ENCODE results near the gene VAV3. TPM values are rescaled to one million over a fixed set of nuclear protein-coding genes. Genes with fewer than 3 reads are reported as not detected.

The VAV3 gene
- total RNA-seq, 2 experiments from 2014 or later: 1.3 to 1.9 TPM

DNA sequence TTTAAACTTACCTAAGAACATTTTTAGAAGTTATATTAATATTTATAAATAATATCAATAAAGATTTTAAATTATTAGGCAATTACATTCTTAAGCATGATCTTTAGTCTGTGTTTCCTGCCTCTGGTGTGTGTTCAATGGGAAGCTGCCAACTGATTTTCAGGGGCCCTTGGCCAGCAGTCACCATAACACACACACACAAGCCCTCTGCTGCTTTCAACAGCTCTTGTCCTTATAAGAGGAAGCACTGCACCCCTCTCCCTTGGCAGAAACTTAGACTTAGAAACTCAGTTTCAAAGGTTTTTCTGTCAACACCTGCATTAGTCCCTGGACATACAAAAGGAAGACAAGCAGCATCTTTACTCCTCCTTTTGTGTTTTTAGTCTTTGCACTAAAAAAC lies 81.4 kb downstream of the VAV3 start:
- CTCF ChIA-PET: interaction anchor here (0.6 to 1.0 kb wide), 3 partner anchors 22 to 219 kb away, joined by 3 read pairs; no protein-coding TSS in a partner anchor
- POLR2A ChIA-PET: no interaction called here
- peaks cover 3% of the 10 kb centered on the region for H3K9me3 Mint-ChIP-seq (ENCODE audit: low read depth)

GRCh38 chr1:107879927-107880326 lies 85.1 kb downstream of the VAV3 start:
- Mint-ChIP-seq H3K27ac (no peak overlapping the region), H3K36me3 (ENCODE audit: low read depth) (peaks cover 2% of the 10 kb centered on the region), H3K4me3 (no peak overlapping the region), H3K27me3 (no peaks in the 10 kb centered on the region), H3K9me3 (ENCODE audit: low read depth) (peaks cover 3% of the 10 kb centered on the region), H3K4me1 (peaks cover 32% of the 10 kb centered on the region)
- intact Hi-C loops (cut with DNase I, micrococcal nuclease): loop anchor here (1.0 to 5.0 kb wide), 3 partner anchors 55 to 88 kb away; no protein-coding TSS in a partner anchor
- CTCF ChIA-PET: interaction anchor here (0.6 to 2.0 kb wide), 2 partner anchors 97 to 154 kb away, joined by 4 to 6 read pairs; no protein-coding TSS in a partner anchor
- POLR2A ChIA-PET: no interaction called here
- ATAC-seq (no peak), DNase-seq (no peak)

More for the DNA sequence above, 81.4 kb downstream of the VAV3 start:
- no peak for DNase-seq
- Mint-ChIP-seq H3K27me3 (no peaks in the 10 kb centered on the region), H3K36me3 (ENCODE audit: low read depth) (no peaks in the 10 kb centered on the region), H3K4me1 (peaks cover 13% of the 10 kb centered on the region), H3K27ac (no peak overlapping the region), H3K4me3 (no peak overlapping the region)
- intact Hi-C loops (cut with DNase I, micrococcal nuclease): loop anchor here in 1 of 2 experiments (5.0 kb wide), 1 partner anchor 91 kb away; no protein-coding TSS in a partner anchor
- no peak for ATAC-seq

DNA sequence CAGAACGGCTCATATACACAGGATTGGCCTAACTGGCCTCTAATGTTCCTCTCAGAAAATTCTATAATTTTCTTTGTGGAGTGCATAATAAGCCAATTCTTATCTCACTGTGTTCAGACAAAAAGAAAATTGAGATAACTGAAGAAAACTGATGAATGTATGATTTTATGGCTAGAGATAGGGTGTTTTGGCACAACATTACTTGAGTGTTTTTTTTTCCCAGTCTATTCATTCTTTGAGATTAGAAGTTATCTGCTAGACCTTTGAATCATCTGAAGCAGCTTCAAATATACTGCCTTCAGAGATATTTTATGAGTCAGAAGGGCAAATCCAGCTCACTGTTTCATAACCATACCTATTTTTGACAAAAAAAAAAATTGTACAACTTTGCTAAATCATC lies 85.6 kb downstream of the VAV3 start:
- CTCF ChIA-PET: interaction anchor here (1.1 to 2.0 kb wide), 2 partner anchors 93 to 97 kb away, joined by 3 to 6 read pairs; no protein-coding TSS in a partner anchor
- H3K4me1 Mint-ChIP-seq: peaks cover 32% of the 10 kb centered on the region
- H3K9me3 Mint-ChIP-seq (ENCODE audit: low read depth): peaks cover 3% of the 10 kb centered on the region
- DNase-seq (no peak), ATAC-seq (peak; percentile 80)
- H3K36me3 Mint-ChIP-seq (ENCODE audit: low read depth): peaks cover 2% of the 10 kb centered on the region
- H3K27me3 Mint-ChIP-seq: no peaks in the 10 kb centered on the region
- H3K27ac Mint-ChIP-seq: no peak overlapping the region
- H3K4me3 Mint-ChIP-seq: no peak overlapping the region
- POLR2A ChIA-PET: no interaction called here
- intact Hi-C loops (cut with DNase I, micrococcal nuclease): loop anchor here (1.0 kb wide), 2 partner anchors 56 to 58 kb away; no protein-coding TSS in a partner anchor

DNA sequence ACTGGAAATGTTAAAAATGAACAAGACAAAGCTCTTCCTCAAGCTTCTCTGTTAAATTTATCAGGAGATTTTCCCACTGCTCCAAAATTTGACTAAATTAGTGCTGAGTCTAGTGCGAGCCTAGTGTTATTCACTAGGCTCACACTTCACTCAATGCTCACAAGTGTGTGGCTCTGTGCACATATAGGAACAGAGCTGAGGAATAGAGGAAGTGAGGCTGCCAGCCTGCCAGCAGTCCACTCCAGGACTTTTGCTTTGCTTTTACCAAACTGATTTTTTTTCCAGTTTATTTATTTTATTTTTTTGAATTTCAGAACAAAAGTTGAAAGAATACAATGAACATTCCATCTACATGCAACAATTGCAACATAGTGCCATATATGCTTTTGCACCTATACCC lies 87.2 kb downstream of the VAV3 start:
- peaks cover 38% of the 10 kb centered on the region for H3K4me1 Mint-ChIP-seq
- POLR2A ChIA-PET: no interaction called here

GRCh38 chr1:107877092-107877491 lies 87.9 kb downstream of the VAV3 start:
- POLR2A ChIA-PET: no interaction called here
- intact Hi-C loops (cut with DNase I, micrococcal nuclease): no loop called here

More for the DNA sequence above, 87.2 kb downstream of the VAV3 start:
- intact Hi-C loops (cut with DNase I, micrococcal nuclease): no loop called here
- CTCF ChIA-PET: interaction anchor here (0.6 to 0.9 kb wide), 3 partner anchors 14 to 248 kb away, joined by 3 read pairs; no protein-coding TSS in a partner anchor
- no peak for DNase-seq
- Mint-ChIP-seq H3K36me3 (ENCODE audit: low read depth) (peaks cover 2% of the 10 kb centered on the region), H3K27me3 (no peaks in the 10 kb centered on the region), H3K4me3 (no peak overlapping the region), H3K27ac (no peak overlapping the region), H3K9me3 (ENCODE audit: low read depth) (peaks cover 3% of the 10 kb centered on the region)
- ATAC-seq: no peak

DNA sequence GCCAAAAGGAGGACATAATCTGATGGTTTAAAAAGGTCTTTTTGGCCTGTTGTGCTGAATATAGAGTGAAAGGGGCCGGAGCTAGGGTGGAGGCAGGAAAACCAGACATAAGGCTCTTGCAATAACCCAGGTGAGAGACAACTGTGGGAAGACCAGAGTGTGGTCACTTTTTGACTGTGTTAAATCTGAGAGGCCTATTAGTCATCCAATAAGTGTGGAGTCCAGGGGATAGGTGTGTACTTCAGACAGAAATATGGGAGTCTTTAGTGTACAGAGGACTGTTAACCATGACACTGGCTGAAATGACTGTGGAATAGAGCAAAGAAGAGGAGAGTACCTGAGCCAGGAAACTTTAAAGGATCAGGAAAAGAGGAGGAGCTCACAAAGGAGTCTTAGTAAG lies 89.3 kb downstream of the VAV3 start:
- ATAC-seq: no peak
- Mint-ChIP-seq H3K4me1 (peaks cover 43% of the 10 kb centered on the region), H3K4me3 (no peak overlapping the region), H3K36me3 (ENCODE audit: low read depth) (peaks cover 2% of the 10 kb centered on the region), H3K9me3 (ENCODE audit: low read depth) (peaks cover 3% of the 10 kb centered on the region), H3K27me3 (no peaks in the 10 kb centered on the region), H3K27ac (no peak overlapping the region)
- CTCF ChIA-PET: interaction anchor here (0.6 to 1.7 kb wide), 2 partner anchors 20 to 152 kb away, joined by 3 read pairs; no protein-coding TSS in a partner anchor
- POLR2A ChIA-PET: no interaction called here
- intact Hi-C loops (cut with DNase I, micrococcal nuclease): no loop called here
- no peak for DNase-seq

More at GRCh38 chr1:107877092-107877491, 87.9 kb downstream of the VAV3 start:
- no peaks in the 10 kb centered on the region for H3K27me3 Mint-ChIP-seq
- CTCF ChIA-PET: interaction anchor here (0.6 to 0.9 kb wide), 3 partner anchors 56 to 248 kb away, joined by 3 read pairs; no protein-coding TSS in a partner anchor
- peaks cover 3% of the 10 kb centered on the region for H3K9me3 Mint-ChIP-seq (ENCODE audit: low read depth)
- peaks cover 2% of the 10 kb centered on the region for H3K36me3 Mint-ChIP-seq (ENCODE audit: low read depth)
- DNase-seq: no peak
- peaks cover 37% of the 10 kb centered on the region for H3K4me1 Mint-ChIP-seq
- ATAC-seq: no peak
- no peak overlapping the region for H3K4me3 Mint-ChIP-seq
- H3K27ac Mint-ChIP-seq: no peak overlapping the region

DNA sequence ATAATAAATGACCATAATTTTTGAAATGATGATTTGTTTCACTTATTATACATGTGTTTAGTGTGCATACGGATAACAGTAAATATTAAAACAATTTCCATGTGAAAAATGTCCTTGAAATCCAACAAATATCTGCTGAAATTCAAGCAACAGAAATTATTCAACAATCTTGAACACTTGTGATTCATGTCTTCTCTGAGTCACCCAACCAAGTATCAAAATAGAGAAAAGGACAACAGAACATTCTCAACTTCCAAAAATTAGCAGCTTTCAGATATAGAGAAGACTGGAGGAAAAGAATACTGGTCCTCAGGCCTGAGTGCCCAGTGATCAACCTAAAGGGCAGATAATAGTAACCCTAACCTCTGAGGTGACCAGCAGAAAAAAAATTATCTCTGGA lies 90.8 kb downstream of the VAV3 start:
- Mint-ChIP-seq H3K4me1 (peaks cover 42% of the 10 kb centered on the region), H3K4me3 (no peak overlapping the region), H3K27me3 (no peaks in the 10 kb centered on the region), H3K27ac (no peak overlapping the region), H3K36me3 (ENCODE audit: low read depth) (peaks cover 7% of the 10 kb centered on the region), H3K9me3 (ENCODE audit: low read depth) (no peaks in the 10 kb centered on the region)
- intact Hi-C loops (cut with DNase I, micrococcal nuclease): no loop called here
- ChIA-PET CTCF (interaction anchor here (1.0 to 1.7 kb wide), 2 partner anchors 18 to 207 kb away, joined by 3 read pairs; no protein-coding TSS in a partner anchor), POLR2A (no interaction called here)
- no peak for ATAC-seq
- no peak for DNase-seq

DNA sequence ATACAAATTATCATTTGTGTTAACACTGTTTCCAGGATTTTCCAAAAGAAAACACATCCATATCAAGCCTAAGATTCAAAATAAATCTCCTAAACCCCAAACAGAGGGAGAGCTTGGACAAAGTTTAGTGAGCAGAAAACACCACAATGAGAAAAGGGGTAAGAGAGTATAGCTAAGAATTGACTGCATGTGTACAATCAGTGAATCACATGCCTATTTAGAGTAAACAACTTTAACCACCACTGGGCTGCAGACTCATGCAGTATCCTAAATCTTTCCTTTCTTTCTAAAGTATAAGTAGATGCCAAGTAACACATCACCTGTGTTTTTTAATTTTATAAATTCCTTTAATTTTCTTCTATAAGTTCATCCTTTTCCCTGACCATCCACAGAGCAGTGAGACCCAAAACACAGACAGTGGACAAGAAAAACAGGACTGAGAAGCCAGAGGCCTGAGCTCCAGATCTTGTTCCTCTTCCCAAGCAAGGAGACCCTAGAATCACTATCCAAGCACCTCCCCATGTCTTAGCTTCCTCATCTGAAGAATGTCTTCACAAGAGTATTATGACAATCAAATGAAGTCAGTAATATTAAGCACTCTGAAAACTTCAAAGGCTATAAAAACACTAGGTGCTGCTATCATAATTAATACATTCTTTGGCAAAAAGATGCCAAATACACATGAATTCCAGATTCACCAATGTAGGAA lies 93.1 kb downstream of the VAV3 start:
- POLR2A ChIA-PET: interaction anchor here (0.6 to 1.0 kb wide), 2 partner anchors 90 to 1335 kb away, joined by 10 to 12 read pairs; no protein-coding TSS in a partner anchor
- Mint-ChIP-seq H3K4me1 (peaks cover 33% of the 10 kb centered on the region), H3K36me3 (ENCODE audit: low read depth) (peaks cover 5% of the 10 kb centered on the region), H3K9me3 (ENCODE audit: low read depth) (no peaks in the 10 kb centered on the region), H3K27ac (peak overlapping the region; percentile 45), H3K4me3 (no peak overlapping the region), H3K27me3 (no peaks in the 10 kb centered on the region)
- ATAC-seq (peak; percentile 34), DNase-seq (no peak)
- CTCF ChIA-PET: interaction anchor here (0.6 to 2.7 kb wide), 6 partner anchors 11 to 254 kb away, joined by 3 to 8 read pairs (median 4); no protein-coding TSS in a partner anchor
- intact Hi-C loops (cut with DNase I, micrococcal nuclease): loop anchor here in 1 of 2 experiments (2.0 kb wide), 1 partner anchor 63 kb away; no protein-coding TSS in a partner anchor

DNA sequence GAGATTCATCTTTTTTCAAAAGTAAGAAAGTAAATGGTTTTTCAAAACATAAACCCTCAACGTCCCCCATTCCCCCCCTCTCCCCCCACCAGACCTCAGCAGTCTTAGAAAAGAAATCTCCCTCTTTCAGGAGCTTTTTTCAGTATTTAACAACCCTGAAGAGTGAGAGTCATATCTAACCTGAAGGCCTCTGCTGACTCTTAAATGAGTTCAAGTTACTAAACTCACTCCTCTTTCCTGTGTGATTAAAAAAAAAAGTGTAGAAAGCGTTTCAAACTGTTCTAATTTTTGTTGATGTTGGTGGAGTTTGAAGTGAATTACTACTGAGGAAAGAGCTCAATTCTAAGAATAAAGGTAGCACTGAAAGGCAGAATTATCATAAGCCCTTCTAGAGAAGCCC lies 93.7 kb downstream of the VAV3 start:
- Mint-ChIP-seq H3K36me3 (ENCODE audit: low read depth) (peaks cover 5% of the 10 kb centered on the region), H3K27ac (peak overlapping the region; percentile 45), H3K4me3 (no peak overlapping the region), H3K9me3 (ENCODE audit: low read depth) (no peaks in the 10 kb centered on the region), H3K27me3 (no peaks in the 10 kb centered on the region), H3K4me1 (peaks cover 30% of the 10 kb centered on the region)
- ChIA-PET POLR2A (interaction anchor here (0.6 to 1.0 kb wide), 2 partner anchors 89 to 1334 kb away, joined by 10 to 12 read pairs; no protein-coding TSS in a partner anchor), CTCF (interaction anchor here (0.6 to 2.7 kb wide), 3 partner anchors 89 to 254 kb away, joined by 3 to 8 read pairs (median 5); no protein-coding TSS in a partner anchor)
- DNase-seq: no peak
- intact Hi-C loops (cut with DNase I, micrococcal nuclease): loop anchor here in 1 of 2 experiments (2.0 kb wide), 1 partner anchor 64 kb away; no protein-coding TSS in a partner anchor
- peak; percentile 88 for ATAC-seq

DNA sequence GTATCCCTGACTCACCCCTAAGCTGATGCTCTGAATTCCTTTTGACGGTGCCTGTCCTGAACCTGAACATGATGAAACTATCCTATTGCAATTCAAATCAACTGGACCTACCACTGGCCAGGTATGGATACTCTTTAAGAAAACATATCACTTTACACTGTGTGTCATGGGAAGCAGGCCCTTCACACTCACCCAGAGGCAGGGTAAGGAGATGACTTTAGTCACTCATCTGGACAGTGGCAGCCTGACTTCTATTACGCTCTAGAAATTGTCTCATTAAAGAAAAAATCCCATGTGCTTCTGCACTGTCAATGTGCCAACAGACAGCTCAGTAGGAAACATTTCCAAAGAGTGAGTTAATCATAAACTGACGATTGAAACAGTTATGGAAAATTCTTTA lies 94.3 kb downstream of the VAV3 start:
- ATAC-seq (no peak), DNase-seq (no peak)
- no peak overlapping the region for H3K4me3 Mint-ChIP-seq
- H3K4me1 Mint-ChIP-seq: peaks cover 29% of the 10 kb centered on the region
- H3K9me3 Mint-ChIP-seq (ENCODE audit: low read depth): no peaks in the 10 kb centered on the region
- H3K27me3 Mint-ChIP-seq: no peaks in the 10 kb centered on the region
- no peak overlapping the region for H3K27ac Mint-ChIP-seq
- POLR2A ChIA-PET: no interaction called here
- peaks cover 5% of the 10 kb centered on the region for H3K36me3 Mint-ChIP-seq (ENCODE audit: low read depth)
- intact Hi-C loops (cut with DNase I, micrococcal nuclease): loop anchor here in 1 of 2 experiments (2.0 kb wide), 1 partner anchor 64 kb away; no protein-coding TSS in a partner anchor
- CTCF ChIA-PET: interaction anchor here (1.6 to 2.7 kb wide), 2 partner anchors 89 to 255 kb away, joined by 5 to 8 read pairs; no protein-coding TSS in a partner anchor

GRCh38 chr1:107867897-107868296 lies 97.1 kb downstream of the VAV3 start:
- Mint-ChIP-seq H3K9me3 (ENCODE audit: low read depth) (no peaks in the 10 kb centered on the region), H3K36me3 (ENCODE audit: low read depth) (peaks cover 5% of the 10 kb centered on the region), H3K4me1 (peaks cover 23% of the 10 kb centered on the region), H3K4me3 (no peak overlapping the region), H3K27ac (no peak overlapping the region), H3K27me3 (no peaks in the 10 kb centered on the region)
- CTCF ChIA-PET: interaction anchor here (0.7 kb wide), 1 partner anchor 629 kb away, joined by 3 read pairs; no protein-coding TSS in a partner anchor
- POLR2A ChIA-PET: no interaction called here
- ATAC-seq (no peak), DNase-seq (no peak)
- intact Hi-C loops (cut with DNase I, micrococcal nuclease): no loop called here
